ENCODE measurements around the gene C10orf90. TPM values are rescaled to one million over a fixed set of nuclear protein-coding genes. Genes with fewer than 3 reads are reported as not detected.

The C10orf90 gene
- total and polyA plus RNA-seq, 2 experiments from 2014 or later = not detected

GRCh38 chr10:126686719-126687118, 16.2 kb upstream of the C10orf90 start:
- H3K4me1 ChIP-seq (ENCODE audit: low read depth) = no peaks in the 10 kb centered on the region
- TF ChIP-seq CTCF (IDR thresholded peaks at IDR 0.05; ENCODE audit: low read depth, low read length) = no peak
- no peaks in the 10 kb centered on the region for H3K27me3 ChIP-seq
- no peak overlapping the region for H3K4me3 ChIP-seq
- H3K9me3 ChIP-seq (ENCODE audit: low read depth) = no peaks in the 10 kb centered on the region
- H3K27ac ChIP-seq = no peak overlapping the region
- no peak for DNase-seq (ENCODE audit: low read depth in 1 of 2, low spot score in 1 of 2)
- no peaks in the 10 kb centered on the region for H3K36me3 ChIP-seq

GRCh38 chr10:126686268-126686667, 15.8 kb upstream of the C10orf90 start:
- H3K36me3 ChIP-seq = no peaks in the 10 kb centered on the region
- TF ChIP-seq CTCF (IDR thresholded peaks at IDR 0.05; ENCODE audit: low read depth, low read length) = no peak
- H3K4me1 ChIP-seq (ENCODE audit: low read depth) = no peaks in the 10 kb centered on the region
- no peaks in the 10 kb centered on the region for H3K9me3 ChIP-seq (ENCODE audit: low read depth)
- H3K27me3 ChIP-seq = no peaks in the 10 kb centered on the region
- peak in 1 of 2 donors; percentile 10 for DNase-seq (ENCODE audit: low read depth in 1 of 2, low spot score in 1 of 2)
- H3K27ac ChIP-seq = no peak overlapping the region
- no peak overlapping the region for H3K4me3 ChIP-seq

DNA sequence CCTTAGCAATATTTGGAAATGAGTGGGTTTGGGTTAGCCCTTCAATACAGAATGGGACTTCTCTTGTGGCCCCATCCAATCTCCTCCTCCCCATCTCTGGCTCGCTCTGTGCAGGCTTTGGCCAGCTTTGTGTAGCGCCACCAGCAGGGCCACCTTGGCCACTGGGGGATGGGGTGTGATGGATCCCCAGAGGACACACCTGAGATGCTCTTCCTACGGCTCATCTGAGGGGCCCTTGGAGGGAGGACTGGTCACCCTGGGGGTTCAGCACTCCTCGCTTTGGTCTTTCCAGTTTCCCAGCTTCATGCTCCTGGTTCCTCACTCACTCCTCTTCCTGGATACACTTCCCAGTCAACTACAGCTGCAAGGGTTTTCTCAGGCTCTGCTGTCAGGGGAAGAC, 15.3 kb upstream of the C10orf90 start:
- Histone ChIP-seq H3K4me1 (ENCODE audit: low read depth) (no peaks in the 10 kb centered on the region), H3K27ac (no peak overlapping the region), H3K36me3 (no peaks in the 10 kb centered on the region), H3K9me3 (ENCODE audit: low read depth) (no peaks in the 10 kb centered on the region), H3K4me3 (no peak overlapping the region), H3K27me3 (no peaks in the 10 kb centered on the region)
- TF ChIP-seq CTCF (IDR thresholded peaks at IDR 0.05; ENCODE audit: low read depth, low read length) = no peak
- no peak for DNase-seq (ENCODE audit: low read depth in 1 of 2, low spot score in 1 of 2)

DNA sequence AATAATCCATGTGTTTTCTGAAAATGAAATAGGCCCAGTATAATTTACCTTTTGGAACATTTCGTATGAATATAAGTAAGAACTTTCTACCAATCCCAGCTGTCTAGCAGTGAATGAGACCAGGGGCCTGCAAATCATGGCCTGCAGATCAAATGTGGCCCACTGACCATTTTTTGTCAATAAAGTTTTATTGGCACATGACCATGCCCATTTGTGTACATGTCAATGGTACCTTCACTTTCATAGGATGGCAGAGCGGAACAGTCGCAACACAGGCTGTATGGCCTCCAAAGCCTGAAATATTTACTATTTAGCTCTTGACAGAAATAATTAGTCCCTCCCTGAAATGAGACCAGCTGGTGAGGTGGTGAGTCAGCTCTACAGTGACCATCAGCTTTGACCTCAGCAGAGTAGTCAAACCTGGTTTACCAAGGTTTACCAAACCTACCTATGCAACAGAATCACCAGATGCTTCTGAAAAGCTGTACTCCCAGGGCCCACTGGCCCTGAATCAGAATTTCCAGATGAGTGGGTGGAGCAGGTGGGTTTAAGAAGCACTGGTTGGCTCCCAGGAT, 13.8 kb upstream of the C10orf90 start:
- DNase-seq (ENCODE audit: low read depth in 1 of 2, low spot score in 1 of 2) = no peak

GRCh38 chr10:126683466-126683865, 13.0 kb upstream of the C10orf90 start:
- Histone ChIP-seq H3K4me1 (ENCODE audit: low read depth) (no peaks in the 10 kb centered on the region), H3K27me3 (no peaks in the 10 kb centered on the region), H3K9me3 (ENCODE audit: low read depth) (no peaks in the 10 kb centered on the region), H3K36me3 (no peaks in the 10 kb centered on the region), H3K27ac (no peak overlapping the region), H3K4me3 (no peak overlapping the region)
- no peak for DNase-seq (ENCODE audit: low read depth in 1 of 2, low spot score in 1 of 2)
- TF ChIP-seq CTCF (IDR thresholded peaks at IDR 0.05; ENCODE audit: low read depth, low read length) = no peak

More for the DNA sequence above, 13.8 kb upstream of the C10orf90 start:
- Histone ChIP-seq H3K4me1 (ENCODE audit: low read depth) (no peaks in the 10 kb centered on the region), H3K4me3 (no peak overlapping the region), H3K27ac (no peak overlapping the region), H3K36me3 (no peaks in the 10 kb centered on the region), H3K9me3 (ENCODE audit: low read depth) (no peaks in the 10 kb centered on the region), H3K27me3 (no peaks in the 10 kb centered on the region)
- no peak for TF ChIP-seq CTCF (IDR thresholded peaks at IDR 0.05; ENCODE audit: low read depth, low read length)

Data from cardiac muscle cell (in vitro differentiated cells and primary cell).